ENCODE results near the gene SH3GL1.

SH3GL1 gene

GRCh38 chr19:4313847-4314490 lies 86.4 kb downstream of the SH3GL1 start:
- DNase-seq (ENCODE audit: low read depth in 2 of 2): no peak

All from stimulated activated CD4-positive, alpha-beta T cell treated with anti-CD3 and anti-CD28 coated beads, Interleukin-4, amount 100 ng/mL, for 48 hours (primary cell).